ENCODE measurements around the gene HS3ST3A1. TPM values are rescaled to one million over a fixed set of nuclear protein-coding genes. Genes with fewer than 3 reads are reported as not detected.

HS3ST3A1 gene
- total and polyA plus RNA-seq, 2 of the 8 experiments (the other 6 are each of a cell fraction or from before 2014, with no cell fraction given), result 5.4 to 5.7 TPM

- no peak for FAIRE-seq
- CTCF ChIA-PET (ENCODE audit: partially characterized antibody), result no interaction called here
Measured at GRCh38 chr17:13474073-13474800, 127.5 kb downstream of the HS3ST3A1 start.

More at GRCh38 chr17:13474073-13474800, 127.5 kb downstream of the HS3ST3A1 start:
- Histone ChIP-seq H3K9me3 (ENCODE audit: insufficient read depth in 2 of 2, low read depth in 1 of 2, low read length in 1 of 2) (no peaks in the 10 kb centered on the region), H3K4me3 (ENCODE audit: extremely low read depth in 1 of 4, insufficient read depth in 2 of 4, low read depth in 3 of 4, low read length in 4 of 4) (no peak overlapping the region), H3K4me2 (ENCODE audit: insufficient read depth in 1 of 2, low read depth in 2 of 2, low read length in 2 of 2) (no peak overlapping the region), H3K56ac (replicated peaks; ENCODE audit: insufficient read length, low read depth, low read length) (no peak overlapping the region), H2AK5ac (ENCODE audit: low read depth, low read length) (no peak overlapping the region), H4K5ac (ENCODE audit: insufficient read length, low read depth, low read length) (no peak overlapping the region), H3K27me3 (replicated peaks in 1 of 4; ENCODE audit: control insufficient read depth in 3 of 4, extremely low read depth in 1 of 4, insufficient read depth in 3 of 4, low read length in 3 of 4) (no peaks in the 10 kb centered on the region), H2BK15ac (ENCODE audit: low read length) (no peak overlapping the region), H3K18ac (ENCODE audit: extremely low read depth, low read length) (no peak overlapping the region), H4K8ac (ENCODE audit: extremely low read depth, insufficient read depth, low read length) (no peak overlapping the region), H3K79me1 (ENCODE audit: low read depth, low read length) (no peaks in the 10 kb centered on the region), H2BK20ac (ENCODE audit: low read length) (no peak overlapping the region), H4K20me1 (replicated peaks in 1 of 2; ENCODE audit: control insufficient read depth in 1 of 2, insufficient read depth in 2 of 2, low read length in 2 of 2) (no peaks in the 10 kb centered on the region), H3K23ac (ENCODE audit: insufficient read length) (no peak overlapping the region), H2AFZ (ENCODE audit: low read length) (no peak overlapping the region), H3K9ac (replicated peaks in 1 of 4; ENCODE audit: extremely low read depth in 1 of 4, low read depth in 3 of 4, low read length in 3 of 4) (no peak overlapping the region), H2BK120ac (replicated peaks; ENCODE audit: low read depth, low read length) (no peak overlapping the region), H3K4me1 (replicated peaks in 1 of 4; ENCODE audit: control insufficient read depth in 3 of 4, insufficient read depth in 4 of 4, low read length in 3 of 4) (no peaks in the 10 kb centered on the region), H3K14ac (ENCODE audit: insufficient read length) (no peak overlapping the region), H2BK5ac (ENCODE audit: low read depth, low read length) (no peak overlapping the region), H3K79me2 (ENCODE audit: control insufficient read depth in 1 of 2, insufficient read depth in 2 of 2, low read length in 2 of 2) (no peaks in the 10 kb centered on the region), H4K91ac (replicated peaks; ENCODE audit: insufficient read length, low read length) (no peak overlapping the region), H3K4ac (replicated peaks; ENCODE audit: insufficient read length, low read depth, low read length) (no peak overlapping the region), H2BK12ac (ENCODE audit: low read depth, low read length) (no peak overlapping the region), H3K23me2 (ENCODE audit: low read depth, low read length) (no peaks in the 10 kb centered on the region), H3K27ac (ENCODE audit: low read depth, low read length) (no peak overlapping the region), H3K36me3 (ENCODE audit: control insufficient read depth in 2 of 4, insufficient read depth in 4 of 4, low read length in 3 of 4) (no peaks in the 10 kb centered on the region)
- no peak for DNase-seq (ENCODE audit: low read depth in 1 of 2, low spot score in 2 of 2)
- POLR2A ChIA-PET (ENCODE audit: partially characterized antibody), result no interaction called here
- WGBS, 2 experiments (ENCODE audit: extremely low coverage in 1 of 2, insufficient coverage in 1 of 2, insufficient read length in 1 of 2, insufficient replicate concordance in 2 of 2, low coverage in 1 of 2, low lambda C conversion rate in 2 of 2, missing lambda C conversion rate in 1 of 2), result 90% methylated on average over 10 of the region's 10 CpGs; no CpG with 5 or more reads in 1 of the 2 experiments
- TF ChIP-seq GABPA (IDR thresholded peaks at IDR 0.05; ENCODE audit: borderline replicate concordance, insufficient read depth, low read length), result no peak
- no peak for TF ChIP-seq RXRA (IDR thresholded peaks at IDR 0.05; ENCODE audit: insufficient read depth, low read depth, low read length)
- TF ChIP-seq KDM5A (IDR thresholded peaks at IDR 0.05; ENCODE audit: low read length), result no peak
- no peak for TF ChIP-seq EGR1 (IDR thresholded peaks at IDR 0.05; ENCODE audit: borderline replicate concordance, low read depth, low read length)
- TF ChIP-seq JUND (IDR thresholded peaks at IDR 0.05; ENCODE audit: low read length), result no peak
- no peak for TF ChIP-seq SIRT6 (IDR thresholded peaks at IDR 0.05; ENCODE audit: low read length)
- TF ChIP-seq TBP (IDR thresholded peaks at IDR 0.05; ENCODE audit: low read depth, low read length), result no peak
- TF ChIP-seq MAX (IDR thresholded peaks at IDR 0.05), result no peak
- TF ChIP-seq TEAD4 (IDR thresholded peaks at IDR 0.05; ENCODE audit: low read depth, low read length), result no peak
- no peak for TF ChIP-seq YY1 (IDR thresholded peaks at IDR 0.05; ENCODE audit: low read depth, low read length)
- no peak for TF ChIP-seq ASH2L (IDR thresholded peaks at IDR 0.05; ENCODE audit: low read length)
